ENCODE results near the gene B4GALT3. TPM values are rescaled to one million over a fixed set of nuclear protein-coding genes. Genes with fewer than 3 reads are reported as not detected.

The B4GALT3 gene
- polyA plus RNA-seq, 1 donor = 22.2 TPM

DNA sequence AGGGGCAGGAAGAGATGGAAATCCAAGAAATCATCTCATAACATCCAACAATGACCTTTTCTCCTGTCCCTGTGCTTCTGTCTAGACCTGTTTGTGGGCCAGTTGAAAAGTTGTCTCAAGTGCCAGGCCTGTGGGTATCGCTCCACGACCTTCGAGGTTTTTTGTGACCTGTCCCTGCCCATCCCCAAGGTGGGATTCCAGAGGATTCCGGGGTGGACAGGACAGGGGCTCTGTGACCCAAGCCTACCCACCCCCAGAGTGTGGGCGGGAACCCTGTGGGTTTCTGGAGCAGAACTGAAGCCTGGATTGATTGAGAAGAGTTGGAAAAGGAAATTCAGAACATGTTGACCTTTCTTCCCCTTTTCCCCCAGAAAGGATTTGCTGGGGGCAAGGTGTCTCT is 13.5 kb downstream of the B4GALT3 start:
- DNase-seq (ENCODE audit: low read depth) = no peak

- no peak for DNase-seq (ENCODE audit: low read depth)
Measured at GRCh38 chr1:161162806-161163205, 14.5 kb downstream of the B4GALT3 start.

DNA sequence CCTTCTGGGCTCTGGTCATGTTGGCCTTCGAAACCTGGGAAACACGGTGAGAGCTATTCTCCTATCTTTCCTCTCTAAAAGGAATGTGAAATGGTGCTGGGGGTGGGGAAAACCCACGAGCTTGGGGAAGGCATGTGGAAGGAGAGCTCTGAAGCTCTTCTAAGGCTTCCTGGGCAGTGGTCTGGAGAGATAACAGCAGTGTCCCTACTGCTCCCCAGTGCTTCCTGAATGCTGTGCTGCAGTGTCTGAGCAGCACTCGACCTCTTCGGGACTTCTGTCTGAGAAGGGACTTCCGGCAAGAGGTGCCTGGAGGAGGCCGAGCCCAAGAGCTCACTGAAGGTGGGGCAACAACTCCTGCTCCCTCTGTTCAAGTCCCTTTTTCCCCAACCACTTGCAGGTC is 15.3 kb downstream of the B4GALT3 start:
- DNase-seq (ENCODE audit: low read depth) = no peak

- DNase-seq (ENCODE audit: low read depth) = no peak
Measured at GRCh38 chr1:161161652-161162051, 15.7 kb downstream of the B4GALT3 start.

- DNase-seq (ENCODE audit: low read depth) = no peak
Measured at GRCh38 chr1:161160671-161161145, 16.6 kb downstream of the B4GALT3 start.

DNA sequence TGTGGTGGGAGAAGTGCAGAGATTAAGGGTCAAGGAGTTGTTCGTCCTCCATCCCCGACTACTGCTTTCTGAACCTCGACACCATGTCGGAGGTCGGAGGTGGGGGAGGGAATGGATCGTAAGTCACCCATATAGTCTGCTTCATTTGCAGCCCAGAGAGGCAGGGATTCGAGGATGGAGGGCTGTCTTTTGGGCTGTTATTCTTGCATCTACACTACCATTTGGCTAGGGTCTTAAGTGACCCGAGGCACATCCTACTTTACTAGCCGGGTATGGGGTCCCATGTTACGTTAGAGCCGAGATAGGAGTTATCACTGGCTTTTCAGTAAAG is 17.4 kb downstream of the B4GALT3 start:
- no peak for DNase-seq (ENCODE audit: low read depth)

GRCh38 chr1:161159087-161159912 is 18.0 kb downstream of the B4GALT3 start, which contains the start of gene USP21:
TSS of gene USP21 (plus strand) at chr1:161159500. CDS start at chr1:161160641, 1,141 bp downstream.
- peak; percentile 77 for DNase-seq (ENCODE audit: low read depth)

- no peak for DNase-seq (ENCODE audit: low read depth)
Measured at GRCh38 chr1:161158316-161159010, 18.8 kb downstream of the B4GALT3 start.

DNA sequence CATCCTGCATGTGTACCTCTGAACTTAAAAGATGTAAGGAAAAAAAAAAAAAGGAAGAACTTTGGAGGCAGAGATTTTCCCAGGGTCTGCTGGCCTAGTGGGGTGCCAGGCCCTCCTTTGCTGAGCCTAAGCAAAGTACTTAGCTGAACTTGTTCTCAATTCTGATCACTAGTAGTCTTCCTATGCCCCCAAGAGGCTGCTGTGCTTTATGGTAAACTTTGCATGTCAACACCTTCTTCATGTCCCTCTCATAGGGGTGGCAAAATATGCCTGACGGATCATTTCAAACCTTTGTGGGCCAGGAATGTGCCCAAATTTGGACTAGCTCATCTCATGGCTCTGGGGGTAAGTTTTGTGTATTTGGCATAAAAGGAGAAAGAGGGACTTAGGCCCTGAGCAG is 19.4 kb downstream of the B4GALT3 start:
- no peak for DNase-seq (ENCODE audit: low read depth)

- DNase-seq (ENCODE audit: low read depth) = peak; percentile 85
Measured at GRCh38 chr1:161153682-161154337, 23.5 kb downstream of the B4GALT3 start, which contains the start of gene UFC1. TSS of gene UFC1 (plus strand) at chr1:161153978. CDS start at chr1:161153998, 20 bp downstream.

DNA sequence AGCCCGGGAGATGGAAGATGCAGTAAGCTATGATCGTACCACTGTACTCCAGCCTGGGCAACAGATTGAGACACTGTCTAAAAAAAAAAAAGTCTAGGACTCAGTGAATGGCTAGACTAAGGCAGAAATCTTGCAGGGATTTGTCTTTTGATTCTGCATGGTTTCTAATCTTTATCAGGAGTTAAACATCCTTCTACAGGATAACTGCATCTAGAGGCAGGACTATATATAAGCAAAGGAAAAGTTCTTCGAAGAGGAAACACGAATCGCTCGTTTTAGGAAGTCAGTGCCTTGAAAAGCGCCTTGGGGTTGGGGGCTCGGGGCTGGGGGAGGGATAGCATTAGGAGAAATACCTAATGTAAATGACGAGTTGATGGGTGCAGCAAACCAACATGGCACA is 24.1 kb downstream of the B4GALT3 start:
- DNase-seq (ENCODE audit: low read depth) = no peak

- no peak for DNase-seq (ENCODE audit: low read depth)
Measured at GRCh38 chr1:161145832-161146231, 31.5 kb downstream of the B4GALT3 start.

DNA sequence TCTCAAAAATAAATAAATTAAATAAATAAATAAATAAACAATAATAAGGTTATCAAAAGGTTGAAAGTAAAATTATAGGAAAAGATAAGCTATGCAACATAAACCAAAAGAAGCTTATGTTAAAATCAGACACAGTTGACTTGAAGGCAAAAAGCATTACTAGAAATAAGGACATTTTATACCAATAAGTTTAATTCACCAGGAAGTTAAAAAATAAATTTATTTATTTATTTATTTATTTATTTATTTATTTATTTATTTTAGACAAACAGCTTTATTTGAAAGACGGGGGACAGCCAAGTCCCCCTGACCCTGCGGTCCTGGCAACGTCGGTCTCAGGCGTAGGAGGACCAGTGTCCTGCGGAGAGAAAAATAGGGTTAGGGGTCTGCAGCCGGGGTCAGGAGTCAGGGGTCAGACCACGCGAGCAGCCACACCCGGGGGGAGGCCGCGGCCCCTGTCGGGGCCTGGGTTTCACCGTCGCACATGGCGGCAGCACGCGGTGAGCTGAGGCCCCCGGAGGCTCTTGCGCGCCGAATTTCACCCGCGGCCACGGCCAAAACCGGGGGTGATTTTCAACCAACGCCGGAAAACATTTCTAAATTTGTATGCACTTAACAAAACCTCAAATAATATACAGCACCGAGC is 36.4 kb downstream of the B4GALT3 start:
- no peak for DNase-seq (ENCODE audit: low read depth)

DNA sequence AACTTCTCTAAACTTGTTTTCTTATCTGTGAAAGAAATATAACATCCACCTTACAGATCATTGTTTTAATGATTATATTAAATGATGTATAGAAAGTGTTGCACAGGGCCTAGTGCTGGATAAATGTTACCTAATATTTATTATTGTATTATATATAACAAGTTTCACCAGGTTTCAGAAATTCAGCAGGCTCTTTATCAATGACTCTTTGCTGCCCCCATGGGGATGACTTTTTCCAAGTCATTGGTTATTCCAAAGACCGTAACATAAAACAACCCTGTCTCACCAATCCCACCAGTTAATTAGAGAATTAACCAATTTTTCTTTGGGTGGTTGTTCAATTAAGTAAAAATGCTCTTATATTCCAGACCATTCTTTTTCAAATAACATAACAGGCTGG is 37.5 kb downstream of the B4GALT3 start:
- DNase-seq (ENCODE audit: low read depth) = peak; percentile 34

GRCh38 chr1:161138431-161138830 is 38.9 kb downstream of the B4GALT3 start:
- DNase-seq (ENCODE audit: low read depth) = no peak

DNA sequence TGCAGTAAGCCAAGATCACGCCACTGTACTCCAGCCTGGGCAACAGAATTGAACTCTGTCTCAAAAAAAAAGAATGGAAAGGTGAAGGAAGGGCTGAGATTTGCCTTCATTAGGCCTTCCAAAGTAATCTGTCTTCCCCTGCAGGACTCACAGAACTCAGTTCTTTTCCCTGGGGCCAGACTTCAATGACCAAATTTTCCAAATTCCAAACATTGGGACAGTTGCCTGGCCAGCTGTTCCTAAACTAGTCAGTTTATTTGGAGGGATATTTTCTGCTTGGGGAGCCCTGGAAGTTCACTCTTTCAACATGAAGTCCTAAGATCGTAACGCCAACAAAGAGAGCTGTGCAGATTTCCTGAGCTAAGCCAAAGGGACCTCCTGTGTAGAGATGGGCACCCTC is 39.4 kb downstream of the B4GALT3 start:
- DNase-seq (ENCODE audit: low read depth) = no peak

DNA sequence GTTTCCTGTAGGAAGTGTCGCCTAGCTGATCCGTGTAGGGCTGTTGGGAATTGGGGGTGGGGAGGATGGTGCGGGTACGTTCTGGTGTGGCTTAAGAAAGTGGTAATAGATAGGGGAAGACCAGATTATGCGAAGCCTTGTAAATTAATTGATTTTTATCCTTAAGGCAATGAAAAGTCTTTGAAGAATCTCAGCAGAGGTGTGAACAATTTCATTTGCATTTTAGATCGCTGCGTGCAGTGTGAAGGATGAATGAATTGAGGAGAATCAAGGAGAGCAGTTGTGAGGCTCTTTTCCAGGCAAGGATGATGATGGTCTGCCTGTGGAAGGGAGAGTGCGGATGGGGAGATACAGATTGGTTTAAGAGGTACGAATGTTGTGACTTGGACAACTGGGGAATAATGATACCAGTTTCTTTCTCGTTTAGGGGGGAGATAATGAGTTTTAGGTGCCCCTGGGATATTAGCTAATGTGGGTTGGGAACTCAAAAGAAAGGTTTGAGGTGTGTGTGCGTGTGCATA is 44.0 kb downstream of the B4GALT3 start:
- DNase-seq (ENCODE audit: low read depth) = no peak

GRCh38 chr1:161132410-161133219 is 44.7 kb downstream of the B4GALT3 start, which contains the start of gene DEDD:
TSS of gene DEDD (minus strand) at chr1:161132667. CDS start at chr1:161124462, 8,205 bp downstream.
- peak; percentile 89 for DNase-seq (ENCODE audit: low read depth)

DNA sequence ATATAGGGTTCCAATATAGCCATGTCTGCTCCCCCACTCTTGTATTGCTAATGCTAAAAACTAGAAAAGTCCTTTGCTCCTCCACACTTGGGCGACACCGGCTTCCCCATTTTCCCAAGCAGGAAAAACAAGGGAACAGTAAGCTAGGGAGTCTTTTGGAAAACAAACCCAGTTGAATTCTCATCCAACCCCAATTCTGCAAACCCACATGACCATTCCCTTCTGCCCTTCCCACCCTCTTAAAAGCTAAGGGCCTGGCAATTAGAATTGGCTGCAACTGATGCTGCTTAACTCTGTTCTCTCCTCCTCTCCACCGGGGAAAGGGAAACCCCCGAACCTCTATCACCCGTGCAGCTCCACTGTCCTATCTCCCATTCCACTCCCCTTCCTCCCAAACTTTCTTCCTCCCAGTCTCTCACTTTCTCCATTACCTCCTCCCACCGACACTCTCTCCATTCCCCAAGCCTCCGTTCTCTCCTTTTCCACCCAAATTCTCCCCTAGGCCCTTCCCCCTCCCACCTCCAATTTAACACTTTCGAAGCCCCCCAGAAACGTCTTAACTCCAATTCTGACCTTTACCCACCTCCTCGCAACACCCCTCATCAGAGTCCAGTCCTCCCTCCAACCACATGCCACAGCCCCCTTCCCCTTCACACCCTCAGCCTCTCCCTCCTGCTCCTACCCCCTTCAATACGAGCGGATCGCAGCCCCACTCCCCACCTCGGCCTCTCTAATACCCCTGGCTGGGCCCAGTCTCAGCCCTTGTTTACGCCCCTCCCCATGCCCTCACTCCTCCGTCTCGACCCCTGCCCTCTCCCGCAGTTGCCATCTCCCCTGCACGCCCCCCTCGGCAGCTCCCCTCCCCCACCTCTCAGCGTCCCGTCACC is 45.5 kb downstream of the B4GALT3 start:
- DNase-seq (ENCODE audit: low read depth) = no peak

DNA sequence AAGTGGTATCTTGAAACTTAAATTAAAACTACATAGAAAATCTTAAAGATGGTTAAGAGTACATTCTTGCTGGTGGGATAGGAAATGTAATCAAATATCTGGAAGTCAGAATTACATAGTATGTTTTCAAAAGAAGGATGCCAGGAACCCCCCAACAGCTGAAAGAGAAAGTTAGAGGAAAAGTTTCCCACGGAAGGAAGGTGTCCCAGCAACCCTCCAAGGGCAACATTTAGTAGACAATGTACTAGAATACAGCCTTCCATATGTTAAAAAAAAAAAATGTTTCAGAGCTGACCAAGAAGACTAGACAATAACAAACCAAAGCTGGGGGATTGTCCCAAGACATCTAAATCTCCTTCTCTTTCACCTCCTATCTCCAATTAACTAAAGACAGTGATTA is 47.0 kb downstream of the B4GALT3 start:
- no peak for DNase-seq (ENCODE audit: low read depth)

Measured in forelimb muscle (tissue), 1 donor.